ENCODE results near the gene UNC50.

- TF ChIP-seq CTCF (IDR thresholded peaks at IDR 0.05; ENCODE audit: low read length) (no peak), EZH2 (optimal IDR thresholded peaks at IDR 0.05; ENCODE audit: low read depth, low read length) (no peak)
These were observed 15.3 kb downstream of the UNC50 start for GRCh38 chr2:98623657-98624056.
